Uterus (tissue), 2 donors: ENCODE results near the gene RELA.

Source experiments
- POLR2A ChIP-seq, 2 donors: fragments of 450-650 bp; IDR thresholded peaks; one replicate each; pipeline ENCODE4 v1.6.1; 2016; ENCODE audit warnings: antibody characterized with exemption in 2 of 2, mild to moderate bottlenecking in 1 of 2, moderate library complexity in 1 of 2
- TF ChIP-seq, protein P1 (sequence below), 4 experiments: fragments of 200-600 bp in 2 of 4; fragments of 450-650 bp in 2 of 4; sonication (generic) in 2 of 4; IDR thresholded peaks; one replicate each; pipeline ENCODE4 v1.5.1; 2016 to 2019; ENCODE audit warnings: antibody characterized with exemption in 4 of 4, mild to moderate bottlenecking in 2 of 4, moderate library complexity in 1 of 4

- TF ChIP-seq, protein P1, sequence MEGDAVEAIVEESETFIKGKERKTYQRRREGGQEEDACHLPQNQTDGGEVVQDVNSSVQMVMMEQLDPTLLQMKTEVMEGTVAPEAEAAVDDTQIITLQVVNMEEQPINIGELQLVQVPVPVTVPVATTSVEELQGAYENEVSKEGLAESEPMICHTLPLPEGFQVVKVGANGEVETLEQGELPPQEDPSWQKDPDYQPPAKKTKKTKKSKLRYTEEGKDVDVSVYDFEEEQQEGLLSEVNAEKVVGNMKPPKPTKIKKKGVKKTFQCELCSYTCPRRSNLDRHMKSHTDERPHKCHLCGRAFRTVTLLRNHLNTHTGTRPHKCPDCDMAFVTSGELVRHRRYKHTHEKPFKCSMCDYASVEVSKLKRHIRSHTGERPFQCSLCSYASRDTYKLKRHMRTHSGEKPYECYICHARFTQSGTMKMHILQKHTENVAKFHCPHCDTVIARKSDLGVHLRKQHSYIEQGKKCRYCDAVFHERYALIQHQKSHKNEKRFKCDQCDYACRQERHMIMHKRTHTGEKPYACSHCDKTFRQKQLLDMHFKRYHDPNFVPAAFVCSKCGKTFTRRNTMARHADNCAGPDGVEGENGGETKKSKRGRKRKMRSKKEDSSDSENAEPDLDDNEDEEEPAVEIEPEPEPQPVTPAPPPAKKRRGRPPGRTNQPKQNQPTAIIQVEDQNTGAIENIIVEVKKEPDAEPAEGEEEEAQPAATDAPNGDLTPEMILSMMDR (IDR thresholded peaks at IDR 0.05): no peak
- no peak for TF ChIP-seq POLR2A (IDR thresholded peaks at IDR 0.05)
Measured at GRCh38 chr11:65634440-65634839, 28.3 kb downstream of the RELA start.
